ENCODE measurements around the gene ANAPC13. TPM values are rescaled to one million over a fixed set of nuclear protein-coding genes. Genes with fewer than 3 reads are reported as not detected.

The ANAPC13 gene
- total and polyA plus RNA-seq, 2 of the 13 experiments (the other 11 are each of a cell fraction or from before 2014, with no cell fraction given) = 48.7 to 69.1 TPM

- no peak for TF ChIP-seq FOXA1 (IDR thresholded peaks at IDR 0.05)
- TF ChIP-seq FOXA1 (CRISPR knock-in tag; IDR thresholded peaks at IDR 0.05) = peak; percentile 61
- TF ChIP-seq ELF1 (CRISPR knock-in tag; IDR thresholded peaks at IDR 0.05) = peak; percentile 85
- 0 out of 2 replicates have a peak, but pooled peaks have one; percentile 36 for TF ChIP-seq JUN (CRISPR knock-in tag; IDR thresholded peaks at IDR 0.05)
- peak; percentile 85 for TF ChIP-seq TAF1 (CRISPR knock-in tag; IDR thresholded peaks at IDR 0.05)
- TF ChIP-seq TOE1 (CRISPR knock-in tag; IDR thresholded peaks at IDR 0.05) = peak; percentile 79; the same call in 1 of the 2 replicates
- TF ChIP-seq TBX2 (CRISPR knock-in tag; IDR thresholded peaks at IDR 0.05; ENCODE audit: borderline replicate concordance) = peak; percentile 76
- TF ChIP-seq ZSCAN31 (CRISPR knock-in tag; IDR thresholded peaks at IDR 0.05; ENCODE audit: low read depth) = peak; percentile 78; the same call in 1 of the 2 replicates
- TF ChIP-seq, protein P1, sequence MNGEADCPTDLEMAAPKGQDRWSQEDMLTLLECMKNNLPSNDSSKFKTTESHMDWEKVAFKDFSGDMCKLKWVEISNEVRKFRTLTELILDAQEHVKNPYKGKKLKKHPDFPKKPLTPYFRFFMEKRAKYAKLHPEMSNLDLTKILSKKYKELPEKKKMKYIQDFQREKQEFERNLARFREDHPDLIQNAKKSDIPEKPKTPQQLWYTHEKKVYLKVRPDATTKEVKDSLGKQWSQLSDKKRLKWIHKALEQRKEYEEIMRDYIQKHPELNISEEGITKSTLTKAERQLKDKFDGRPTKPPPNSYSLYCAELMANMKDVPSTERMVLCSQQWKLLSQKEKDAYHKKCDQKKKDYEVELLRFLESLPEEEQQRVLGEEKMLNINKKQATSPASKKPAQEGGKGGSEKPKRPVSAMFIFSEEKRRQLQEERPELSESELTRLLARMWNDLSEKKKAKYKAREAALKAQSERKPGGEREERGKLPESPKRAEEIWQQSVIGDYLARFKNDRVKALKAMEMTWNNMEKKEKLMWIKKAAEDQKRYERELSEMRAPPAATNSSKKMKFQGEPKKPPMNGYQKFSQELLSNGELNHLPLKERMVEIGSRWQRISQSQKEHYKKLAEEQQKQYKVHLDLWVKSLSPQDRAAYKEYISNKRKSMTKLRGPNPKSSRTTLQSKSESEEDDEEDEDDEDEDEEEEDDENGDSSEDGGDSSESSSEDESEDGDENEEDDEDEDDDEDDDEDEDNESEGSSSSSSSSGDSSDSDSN (CRISPR knock-in tag; IDR thresholded peaks at IDR 0.05) = peak; percentile 93
- TF ChIP-seq ZFY (CRISPR knock-in tag; IDR thresholded peaks at IDR 0.05) = peak; percentile 92
- no peak for TF ChIP-seq PRPF4 (IDR thresholded peaks at IDR 0.05; ENCODE audit: low read depth, low read length, poor library complexity, severe bottlenecking)
- TF ChIP-seq PHF20 (CRISPR knock-in tag; IDR thresholded peaks at IDR 0.05) = peak; percentile 72
- peak; percentile 51; the same call in 1 of the 2 replicates for TF ChIP-seq ZNF205 (CRISPR knock-in tag; IDR thresholded peaks at IDR 0.05)
- peak; percentile 48 for TF ChIP-seq HDAC2 (CRISPR knock-in tag; IDR thresholded peaks at IDR 0.05)
- no peak; the same call in 1 of the 2 replicates for TF ChIP-seq CC2D1A (CRISPR knock-in tag; IDR thresholded peaks at IDR 0.05)
- TF ChIP-seq ASH2L (IDR thresholded peaks at IDR 0.05; ENCODE audit: insufficient read length, low read depth, low read length) = peak; percentile 93
- TF ChIP-seq ZNF850 (CRISPR knock-in tag; conservative IDR thresholded peaks at IDR 0.05) = peak; percentile 31; the same call in 1 of the 2 replicates
- no peak for TF ChIP-seq MBNL3 (CRISPR knock-in tag; conservative IDR thresholded peaks at IDR 0.05)
- peak; percentile 91 for TF ChIP-seq RBFOX2 (IDR thresholded peaks at IDR 0.05; ENCODE audit: low read depth, low read length)
- no peak for TF ChIP-seq ZBTB20 (CRISPR knock-in tag; IDR thresholded peaks at IDR 0.05; ENCODE audit: borderline replicate concordance, low read depth)
- TF ChIP-seq ZNF24 (IDR thresholded peaks at IDR 0.05) = no peak
- TF ChIP-seq, protein P2, sequence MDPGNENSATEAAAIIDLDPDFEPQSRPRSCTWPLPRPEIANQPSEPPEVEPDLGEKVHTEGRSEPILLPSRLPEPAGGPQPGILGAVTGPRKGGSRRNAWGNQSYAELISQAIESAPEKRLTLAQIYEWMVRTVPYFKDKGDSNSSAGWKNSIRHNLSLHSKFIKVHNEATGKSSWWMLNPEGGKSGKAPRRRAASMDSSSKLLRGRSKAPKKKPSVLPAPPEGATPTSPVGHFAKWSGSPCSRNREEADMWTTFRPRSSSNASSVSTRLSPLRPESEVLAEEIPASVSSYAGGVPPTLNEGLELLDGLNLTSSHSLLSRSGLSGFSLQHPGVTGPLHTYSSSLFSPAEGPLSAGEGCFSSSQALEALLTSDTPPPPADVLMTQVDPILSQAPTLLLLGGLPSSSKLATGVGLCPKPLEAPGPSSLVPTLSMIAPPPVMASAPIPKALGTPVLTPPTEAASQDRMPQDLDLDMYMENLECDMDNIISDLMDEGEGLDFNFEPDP (CRISPR knock-in tag; conservative IDR thresholded peaks at IDR 0.05) = 0 out of 2 replicates have a peak, but pooled peaks have one; percentile 30
- TF ChIP-seq SRF (IDR thresholded peaks at IDR 0.05; ENCODE audit: low read depth, low read length) = no peak
- no peak for TF ChIP-seq TIGD3 (CRISPR knock-in tag; IDR thresholded peaks at IDR 0.05; ENCODE audit: borderline replicate concordance)
- peak; percentile 62; the same call in 1 of the 2 replicates for TF ChIP-seq RXRB (CRISPR knock-in tag; IDR thresholded peaks at IDR 0.05; ENCODE audit: borderline replicate concordance)
- no peak for TF ChIP-seq ZNF558 (CRISPR knock-in tag; IDR thresholded peaks at IDR 0.05; ENCODE audit: borderline replicate concordance)
Observed at GRCh38 chr3:134485718-134486576, at the start of gene ANAPC13, which contains the start of gene CEP63 (continued).

All from HepG2 (cell line).